Measurements from ENCODE around the gene EPYC. TPM values are rescaled to one million over a fixed set of nuclear protein-coding genes. Genes with fewer than 3 reads are reported as not detected.

EPYC gene
- total RNA-seq, 1 experiment from 2014 or later, result not detected

- Histone ChIP-seq H3K36me3 (ENCODE audit: low read depth, low read length) (no peaks in the 10 kb centered on the region), H4K20me1 (ENCODE audit: low read length) (no peaks in the 10 kb centered on the region), H3K27ac (ENCODE audit: low read length) (no peak overlapping the region), H3K9ac (ENCODE audit: low read length) (no peak overlapping the region), H3F3A (ENCODE audit: low read length, unreplicated experiment) (no peaks in the 10 kb centered on the region), H3K4me2 (ENCODE audit: low read length) (no peak overlapping the region), H3K9me2 (replicated peaks; ENCODE audit: low read length) (no peaks in the 10 kb centered on the region), H3K4me1 (ENCODE audit: insufficient read depth, low read length) (no peaks in the 10 kb centered on the region), H3K4me3 (ENCODE audit: low read length) (no peak overlapping the region), H3K79me2 (ENCODE audit: low read length) (no peaks in the 10 kb centered on the region), H3K9me3 (ENCODE audit: low read length) (no peaks in the 10 kb centered on the region), H2AFZ (ENCODE audit: low read length) (no peak overlapping the region), H3K27me3 (ENCODE audit: low read length) (no peaks in the 10 kb centered on the region; the same call in 1 of the 2 replicates)
- TF ChIP-seq CTCF (conservative IDR thresholded peaks at IDR 0.05; ENCODE audit: low read depth, low read length) (no peak), EZH2phosphoT487 (IDR thresholded peaks at IDR 0.05; ENCODE audit: borderline replicate concordance, low read length) (no peak), EZH2 (IDR thresholded peaks at IDR 0.05; ENCODE audit: low read length, unreplicated experiment) (no peak)
- intact Hi-C loops (cut with micrococcal nuclease), result no loop called here
- no peak for ATAC-seq
- POLR2A ChIA-PET (ENCODE audit: unreplicated experiment), result no interaction called here
- no peak for DNase-seq
- CTCF ChIA-PET, result no interaction called here
- BruUV-seq (replicated peaks), result no TSS peak
Measured at GRCh38 chr12:91037276-91037675, 32.5 kb upstream of the EPYC start.

- BruUV-seq (replicated peaks), result no TSS peak
- Histone ChIP-seq H3K9me3 (ENCODE audit: low read length) (no peaks in the 10 kb centered on the region), H3K4me3 (ENCODE audit: low read length) (no peak overlapping the region), H3F3A (ENCODE audit: low read length, unreplicated experiment) (no peaks in the 10 kb centered on the region), H3K36me3 (ENCODE audit: low read depth, low read length) (no peaks in the 10 kb centered on the region), H3K27me3 (ENCODE audit: low read length) (no peaks in the 10 kb centered on the region), H2AFZ (ENCODE audit: low read length) (no peak overlapping the region), H3K4me2 (ENCODE audit: low read length) (no peak overlapping the region), H3K79me2 (ENCODE audit: low read length) (no peaks in the 10 kb centered on the region), H3K9me2 (replicated peaks; ENCODE audit: low read length) (no peaks in the 10 kb centered on the region), H3K4me1 (ENCODE audit: insufficient read depth, low read length) (no peaks in the 10 kb centered on the region), H4K20me1 (ENCODE audit: low read length) (no peaks in the 10 kb centered on the region), H3K9ac (ENCODE audit: low read length) (no peak overlapping the region), H3K27ac (ENCODE audit: low read length) (no peak overlapping the region)
- intact Hi-C loops (cut with micrococcal nuclease), result no loop called here
- DNase-seq (no peak), ATAC-seq (no peak)
- no peak for TF ChIP-seq CTCF (conservative IDR thresholded peaks at IDR 0.05; ENCODE audit: low read depth, low read length)
- no peak for TF ChIP-seq EZH2phosphoT487 (IDR thresholded peaks at IDR 0.05; ENCODE audit: borderline replicate concordance, low read length)
- no peak for TF ChIP-seq EZH2 (IDR thresholded peaks at IDR 0.05; ENCODE audit: low read length, unreplicated experiment)
- CTCF ChIA-PET, result no interaction called here
- POLR2A ChIA-PET (ENCODE audit: unreplicated experiment), result no interaction called here
Measured at GRCh38 chr12:91033251-91033650, 28.5 kb upstream of the EPYC start.

- Histone ChIP-seq H3K9me2 (replicated peaks; ENCODE audit: low read length) (no peaks in the 10 kb centered on the region), H3K27ac (ENCODE audit: low read length) (peak overlapping the region; percentile 26), H4K20me1 (ENCODE audit: low read length) (no peaks in the 10 kb centered on the region), H2AFZ (ENCODE audit: low read length) (no peak overlapping the region), H3K27me3 (ENCODE audit: low read length) (no peaks in the 10 kb centered on the region), H3F3A (ENCODE audit: low read length, unreplicated experiment) (no peaks in the 10 kb centered on the region), H3K79me2 (ENCODE audit: low read length) (no peaks in the 10 kb centered on the region), H3K9ac (ENCODE audit: low read length) (no peak overlapping the region), H3K36me3 (ENCODE audit: low read depth, low read length) (no peaks in the 10 kb centered on the region), H3K4me2 (ENCODE audit: low read length) (peak overlapping the region; percentile 57), H3K4me3 (ENCODE audit: low read length) (no peak overlapping the region), H3K9me3 (ENCODE audit: low read length) (no peaks in the 10 kb centered on the region), H3K4me1 (ENCODE audit: insufficient read depth, low read length) (peaks cover 19% of the 10 kb centered on the region)
- TF ChIP-seq EZH2phosphoT487 (IDR thresholded peaks at IDR 0.05; ENCODE audit: borderline replicate concordance, low read length) (no peak), EZH2 (IDR thresholded peaks at IDR 0.05; ENCODE audit: low read length, unreplicated experiment) (no peak), CTCF (conservative IDR thresholded peaks at IDR 0.05; ENCODE audit: low read depth, low read length) (no peak)
- ATAC-seq (peak; percentile 98), DNase-seq (peak; percentile 81)
- intact Hi-C loops (cut with micrococcal nuclease), result loop anchor here (5.0 kb wide), 1 partner anchor 49 kb away; no protein-coding TSS in a partner anchor
- no TSS peak for BruUV-seq (replicated peaks)
- CTCF ChIA-PET, result no interaction called here
- POLR2A ChIA-PET (ENCODE audit: unreplicated experiment), result no interaction called here
Measured at GRCh38 chr12:91023326-91024004, 18.7 kb upstream of the EPYC start.

Measured in PC-3 (cell line).